ENCODE measurements around the gene TNS2. TPM values are rescaled to one million over a fixed set of nuclear protein-coding genes. Genes with fewer than 3 reads are reported as not detected.

Gene TNS2
- total and polyA plus RNA-seq, 9 donors, result 66.8 to 255 (median 190) TPM

DNA sequence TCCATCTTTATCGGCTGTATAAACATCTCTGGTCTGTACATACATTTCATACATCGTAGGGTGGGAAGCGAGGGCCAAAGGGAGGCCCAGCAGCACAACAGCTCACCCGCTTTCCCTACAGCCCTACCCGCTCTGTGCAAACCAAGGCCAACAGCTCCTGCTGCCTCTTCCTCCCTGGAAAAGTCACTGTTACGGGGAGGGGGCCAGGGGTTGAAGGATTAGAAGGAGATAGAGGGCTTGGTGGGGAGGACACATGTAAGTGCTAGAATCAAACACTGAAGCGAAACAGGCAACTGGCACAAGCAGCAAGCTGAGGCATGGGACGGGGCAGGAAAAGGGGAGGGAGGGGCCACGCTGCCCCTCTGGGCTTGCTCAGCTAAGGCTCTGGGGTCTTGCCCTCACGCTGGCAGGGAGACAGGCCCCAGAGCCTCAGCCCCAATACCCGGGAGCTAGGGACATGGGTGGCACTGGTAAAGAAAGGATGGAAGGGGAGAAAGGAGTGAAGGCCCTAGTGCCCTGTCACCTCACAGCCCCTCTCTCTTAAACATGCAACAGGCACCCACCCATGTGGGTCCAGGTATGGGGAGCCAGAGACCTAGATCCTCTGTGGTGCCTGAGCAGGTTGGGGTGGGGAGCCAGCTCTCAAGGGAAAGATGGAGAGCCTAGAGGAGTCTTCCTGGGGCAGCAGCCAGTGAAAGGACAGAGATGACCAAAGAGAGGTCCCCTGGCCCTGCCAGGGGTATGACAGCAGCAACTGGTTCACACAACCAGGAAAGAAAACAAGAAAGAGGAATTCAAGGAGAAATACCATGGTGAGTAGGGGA, 15.0 kb downstream of the TNS2 start:
- no peaks in the 10 kb centered on the region for H3K27me3 ChIP-seq
- no peak overlapping the region for H3K4me3 ChIP-seq
- intact Hi-C loops (cut with DNase I), result loop anchor here in 2 of 4 donors (5.0 kb wide), 1 partner anchor 132 kb away; no protein-coding TSS in a partner anchor
- peaks cover 28% of the 10 kb centered on the region for H3K4me1 ChIP-seq (ENCODE audit: insufficient read depth)
- no peak for TF ChIP-seq POLR2A (IDR thresholded peaks at IDR 0.05)
- no peak for TF ChIP-seq EP300 (IDR thresholded peaks at IDR 0.05)
- TF ChIP-seq, protein P1, sequence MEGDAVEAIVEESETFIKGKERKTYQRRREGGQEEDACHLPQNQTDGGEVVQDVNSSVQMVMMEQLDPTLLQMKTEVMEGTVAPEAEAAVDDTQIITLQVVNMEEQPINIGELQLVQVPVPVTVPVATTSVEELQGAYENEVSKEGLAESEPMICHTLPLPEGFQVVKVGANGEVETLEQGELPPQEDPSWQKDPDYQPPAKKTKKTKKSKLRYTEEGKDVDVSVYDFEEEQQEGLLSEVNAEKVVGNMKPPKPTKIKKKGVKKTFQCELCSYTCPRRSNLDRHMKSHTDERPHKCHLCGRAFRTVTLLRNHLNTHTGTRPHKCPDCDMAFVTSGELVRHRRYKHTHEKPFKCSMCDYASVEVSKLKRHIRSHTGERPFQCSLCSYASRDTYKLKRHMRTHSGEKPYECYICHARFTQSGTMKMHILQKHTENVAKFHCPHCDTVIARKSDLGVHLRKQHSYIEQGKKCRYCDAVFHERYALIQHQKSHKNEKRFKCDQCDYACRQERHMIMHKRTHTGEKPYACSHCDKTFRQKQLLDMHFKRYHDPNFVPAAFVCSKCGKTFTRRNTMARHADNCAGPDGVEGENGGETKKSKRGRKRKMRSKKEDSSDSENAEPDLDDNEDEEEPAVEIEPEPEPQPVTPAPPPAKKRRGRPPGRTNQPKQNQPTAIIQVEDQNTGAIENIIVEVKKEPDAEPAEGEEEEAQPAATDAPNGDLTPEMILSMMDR (IDR thresholded peaks at IDR 0.05), result no peak
- no peaks in the 10 kb centered on the region for H3K36me3 ChIP-seq
- 56 to 66% (median 64%) methylated on average over 11 of the region's 11 CpGs for WGBS, 3 donors
- peak in 3 of 5 donors; percentile 42 to 56 (median 44) for DNase-seq
- no peaks in the 10 kb centered on the region for H3K9me3 ChIP-seq
- H3K27ac ChIP-seq, result peak overlapping the region; percentile 42 to 64

DNA sequence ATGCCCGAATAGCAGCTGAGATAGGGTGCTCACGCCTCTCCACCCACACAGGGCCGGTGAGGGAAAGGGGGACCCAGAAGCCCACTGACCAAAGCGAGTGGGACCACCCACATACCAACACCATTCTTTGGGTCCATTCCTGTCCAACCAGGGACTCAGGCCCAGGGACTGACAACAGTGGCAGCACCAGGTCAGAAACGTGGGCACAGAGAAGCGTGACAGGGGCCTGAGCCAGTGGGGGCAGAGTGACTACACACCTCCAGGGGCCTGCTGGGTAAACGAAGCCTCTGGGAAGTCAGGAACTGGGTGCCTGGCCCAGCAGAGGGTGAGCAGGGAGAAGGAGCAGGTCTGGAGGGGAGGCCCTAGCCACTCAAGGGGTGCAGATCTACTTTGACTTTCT, 15.6 kb downstream of the TNS2 start:
- peak overlapping the region; percentile 40 to 64 for H3K27ac ChIP-seq
- TF ChIP-seq POLR2A (IDR thresholded peaks at IDR 0.05) (no peak), EP300 (IDR thresholded peaks at IDR 0.05) (no peak)
- TF ChIP-seq, protein P1 (IDR thresholded peaks at IDR 0.05), result no peak
- no peak overlapping the region for H3K4me3 ChIP-seq
- H3K36me3 ChIP-seq, result no peaks in the 10 kb centered on the region
- H3K27me3 ChIP-seq, result no peaks in the 10 kb centered on the region
- intact Hi-C loops (cut with DNase I), result loop anchor here in 2 of 4 donors (5.0 kb wide), 1 partner anchor 132 kb away; no protein-coding TSS in a partner anchor
- 55 to 68% (median 65%) methylated on average over 7 of the region's 7 CpGs for WGBS, 3 donors
- DNase-seq, result peak; percentile 21 to 49 (median 47)
- peaks cover 31% of the 10 kb centered on the region for H3K4me1 ChIP-seq (ENCODE audit: insufficient read depth)
- H3K9me3 ChIP-seq, result no peaks in the 10 kb centered on the region

DNA sequence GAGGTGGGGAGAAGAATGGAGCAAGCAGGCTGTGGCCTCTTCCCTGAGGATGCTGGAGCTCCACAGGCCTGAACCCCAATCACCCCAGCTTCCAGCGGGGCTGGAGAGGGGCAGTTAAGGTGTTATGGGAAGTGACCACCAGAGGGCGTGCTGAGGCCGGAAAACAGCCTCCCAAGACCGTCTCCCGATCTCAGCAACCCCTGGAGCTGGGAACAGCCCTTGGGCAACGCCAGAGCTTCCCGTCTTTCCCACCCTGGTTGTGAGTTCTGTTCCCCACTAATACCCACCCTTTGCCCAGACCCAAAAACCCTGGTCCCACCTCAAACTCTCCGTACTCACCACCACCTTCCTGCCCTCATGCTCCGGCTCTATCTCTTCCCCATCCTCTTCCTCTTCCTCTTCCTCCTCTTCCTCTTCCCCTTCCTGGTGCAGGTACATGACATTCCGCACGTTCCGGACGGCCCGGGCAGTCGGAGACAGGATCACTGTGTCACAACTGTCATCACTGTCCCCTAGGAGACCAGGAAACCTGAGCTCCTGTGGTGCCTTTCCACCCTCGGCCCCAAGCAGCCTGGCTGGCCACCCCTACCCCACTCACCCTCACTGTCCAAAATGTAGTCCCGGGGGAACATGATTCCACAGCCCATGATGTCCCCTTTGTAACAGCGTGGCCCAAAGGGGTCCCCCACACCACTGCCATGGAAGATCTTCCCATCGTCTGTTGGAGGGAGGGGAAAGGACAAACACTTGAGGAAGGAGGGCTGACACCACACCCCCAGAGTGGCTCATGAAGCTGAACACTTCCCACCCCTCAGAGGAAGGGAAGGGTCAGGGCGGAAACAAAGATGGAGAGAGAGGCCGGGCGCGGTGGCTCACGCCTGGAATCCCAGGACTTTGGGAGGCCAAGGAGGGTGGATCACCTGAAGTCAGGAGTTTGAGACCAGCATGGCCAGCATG, 16.4 kb downstream of the TNS2 start:
- intact Hi-C loops (cut with DNase I), result loop anchor here in 3 of 4 donors (2.0 to 5.0 kb wide), 2 partner anchors 33 to 131 kb away; no protein-coding TSS in a partner anchor
- Histone ChIP-seq H3K27me3 (no peaks in the 10 kb centered on the region), H3K27ac (peak overlapping the region; percentile 40 to 64), H3K9me3 (no peaks in the 10 kb centered on the region), H3K36me3 (no peaks in the 10 kb centered on the region), H3K4me1 (ENCODE audit: insufficient read depth) (peaks cover 38% of the 10 kb centered on the region), H3K4me3 (no peak overlapping the region)
- WGBS, 3 donors, result 40 to 44% (median 43%) methylated on average over 24 of the region's 24 CpGs
- TF ChIP-seq, protein P1 (IDR thresholded peaks at IDR 0.05), result peak; percentile 85 to 97 (median 95)
- TF ChIP-seq POLR2A (IDR thresholded peaks at IDR 0.05) (no peak), EP300 (IDR thresholded peaks at IDR 0.05) (no peak)
- peak; percentile 84 to 92 (median 89) for DNase-seq

Measured in ovary (tissue), 9 donors.